Stimulated activated memory B cell treated with anti-CD40 and anti-IgM and Interleukin-4, amounts not matched to agents 10 μg/mL and 1 μg/mL and 100 μg/mL, for 72 hours (primary cell): ENCODE measurements around the gene UGT3A1.

Experiments used
- ATAC-seq: fragments of 150-1000 bp; cut with Tn5 transposase; 2 replicates; pipeline ENCODE4 v1.10.0; 2021
- H3K27ac Mint-ChIP-seq: one replicate; pipeline ENCODE4 v1.8.0; 2022; ENCODE audit warnings: mild to moderate bottlenecking, mixed read lengths
- H3K27me3 Mint-ChIP-seq: one replicate; pipeline ENCODE4 v1.8.0; 2022; ENCODE audit warnings: mixed read lengths
- H3K36me3 Mint-ChIP-seq: one replicate; pipeline ENCODE4 v1.8.0; 2022; ENCODE audit warnings: mixed read lengths
- H3K4me1 Mint-ChIP-seq: one replicate; pipeline ENCODE4 v1.8.0; 2022; ENCODE audit warnings: mixed read lengths
- H3K4me3 Mint-ChIP-seq: one replicate; pipeline ENCODE4 v1.8.0; 2022; ENCODE audit warnings: mild to moderate bottlenecking, moderate library complexity, mixed read lengths
- H3K9me3 Mint-ChIP-seq: one replicate; pipeline ENCODE4 v1.8.0; 2022; ENCODE audit warnings: mixed read lengths

The UGT3A1 gene

DNA sequence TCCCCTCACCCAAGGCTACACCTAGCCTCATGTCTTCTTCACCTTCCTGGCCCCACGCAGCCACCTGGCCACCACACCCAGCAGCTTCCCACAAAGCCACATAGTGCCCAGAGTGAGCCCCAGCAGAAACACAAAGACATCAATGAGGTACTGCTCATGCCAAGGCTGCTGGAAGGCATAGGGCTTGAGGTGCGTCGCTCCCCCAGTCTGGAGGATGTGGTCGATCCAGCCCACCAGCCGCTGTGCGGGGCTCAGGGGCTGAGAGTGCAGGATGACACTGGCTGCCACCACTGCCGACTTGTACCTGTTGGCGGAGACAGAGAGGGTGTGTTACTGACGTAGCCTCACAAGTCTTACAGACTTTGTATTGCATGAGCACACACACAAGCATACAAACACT, 37.0 kb downstream of the UGT3A1 start:
- Mint-ChIP-seq H3K27me3 (peaks cover 14% of the 10 kb centered on the region), H3K27ac (no peak overlapping the region), H3K9me3 (peaks cover 3% of the 10 kb centered on the region), H3K4me3 (no peak overlapping the region), H3K4me1 (no peaks in the 10 kb centered on the region), H3K36me3 (no peaks in the 10 kb centered on the region)
- no peak for ATAC-seq

DNA sequence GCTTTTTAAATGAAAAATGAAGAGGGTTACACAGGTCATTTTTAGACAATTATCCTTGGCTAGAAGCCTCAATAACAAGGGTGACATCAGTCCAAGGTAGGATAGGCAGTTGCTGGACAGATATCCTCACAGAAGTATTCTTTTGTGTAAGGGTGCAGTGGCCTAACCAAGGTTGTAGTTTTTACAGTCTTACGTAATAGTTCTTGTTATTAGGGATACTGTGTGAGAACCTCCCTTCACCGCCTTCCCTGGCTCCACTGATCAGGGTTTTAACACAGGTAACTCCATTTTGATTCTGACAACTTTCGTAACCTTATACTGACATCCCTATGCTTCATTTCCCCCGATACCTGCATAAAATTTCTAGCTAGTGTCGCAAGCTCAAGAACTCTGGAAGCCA, 44.1 kb downstream of the UGT3A1 start:
- H3K36me3 Mint-ChIP-seq: no peaks in the 10 kb centered on the region
- no peak overlapping the region for H3K27ac Mint-ChIP-seq
- ATAC-seq: no peak
- no peak overlapping the region for H3K4me3 Mint-ChIP-seq
- H3K27me3 Mint-ChIP-seq: no peaks in the 10 kb centered on the region
- no peaks in the 10 kb centered on the region for H3K4me1 Mint-ChIP-seq
- H3K9me3 Mint-ChIP-seq: peaks cover 5% of the 10 kb centered on the region

DNA sequence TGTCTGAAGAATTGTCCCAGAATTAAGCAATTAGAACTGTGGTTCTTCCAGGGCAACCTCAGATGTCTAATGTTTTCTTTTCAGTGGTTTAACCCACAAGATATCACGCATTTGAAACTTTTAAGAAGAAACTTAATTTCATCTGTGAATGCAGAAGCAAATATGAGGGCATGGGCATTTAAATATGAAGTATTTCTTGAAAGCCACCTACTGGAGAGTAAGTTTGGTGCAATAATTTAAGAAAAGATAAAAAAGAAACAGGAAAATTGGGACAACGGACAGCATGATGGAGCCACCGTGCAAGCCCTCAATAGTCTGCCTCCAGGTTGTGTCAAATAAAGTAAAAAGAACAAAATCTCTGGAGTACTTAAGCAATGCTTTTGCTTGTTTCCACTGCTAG, 51.6 kb downstream of the UGT3A1 start:
- Mint-ChIP-seq H3K4me3 (no peak overlapping the region), H3K27me3 (no peaks in the 10 kb centered on the region), H3K27ac (no peak overlapping the region), H3K9me3 (no peaks in the 10 kb centered on the region), H3K4me1 (no peaks in the 10 kb centered on the region), H3K36me3 (no peaks in the 10 kb centered on the region)
- ATAC-seq: no peak

DNA sequence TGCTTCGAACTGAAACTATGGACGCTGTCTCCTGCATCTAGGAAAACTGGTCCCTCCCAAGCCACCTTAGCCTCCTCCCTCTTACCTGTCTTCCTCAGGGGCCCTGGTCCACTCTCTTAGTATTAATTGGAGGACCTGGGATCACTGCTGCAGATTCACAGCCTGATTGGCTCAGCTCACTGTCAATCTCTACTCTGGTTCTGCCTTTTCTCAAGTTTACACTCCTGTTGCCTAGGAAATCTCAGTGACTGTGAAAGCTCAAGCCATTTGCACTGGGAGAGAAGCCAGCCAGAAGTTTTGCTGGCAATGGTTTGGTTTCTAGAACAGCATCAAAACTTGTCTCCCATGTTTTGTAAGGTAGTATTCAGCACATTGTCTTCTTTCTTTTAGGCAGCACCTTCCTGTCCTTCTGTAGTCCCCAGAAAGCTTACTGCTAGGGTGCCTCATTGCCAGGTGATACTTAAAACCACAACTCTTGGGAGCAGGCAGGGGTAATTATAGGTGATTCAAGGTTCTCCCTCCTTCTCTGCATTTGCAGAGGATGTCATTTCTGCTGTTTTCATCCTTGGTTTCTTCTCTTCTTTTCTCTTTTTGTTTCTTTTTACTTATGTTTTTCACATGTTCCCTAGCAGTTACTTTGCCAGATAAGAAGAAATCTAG, 52.5 kb downstream of the UGT3A1 start, which contains the start of gene CAPSL:
Gene CAPSL (minus strand): TSS at position 55 of the 660 bp plus-strand sequence. CDS start 17,502 bp downstream, outside the sequence.
- no peak for ATAC-seq
- Mint-ChIP-seq H3K4me3 (no peak within 1 kb of the TSS), H3K4me1 (no peaks in the 10 kb centered on the region), H3K9me3 (no peaks in the 10 kb centered on the region), H3K36me3 (no peaks in the 10 kb centered on the region), H3K27ac (no peak within 1 kb of the TSS), H3K27me3 (no peaks in the 10 kb centered on the region)

DNA sequence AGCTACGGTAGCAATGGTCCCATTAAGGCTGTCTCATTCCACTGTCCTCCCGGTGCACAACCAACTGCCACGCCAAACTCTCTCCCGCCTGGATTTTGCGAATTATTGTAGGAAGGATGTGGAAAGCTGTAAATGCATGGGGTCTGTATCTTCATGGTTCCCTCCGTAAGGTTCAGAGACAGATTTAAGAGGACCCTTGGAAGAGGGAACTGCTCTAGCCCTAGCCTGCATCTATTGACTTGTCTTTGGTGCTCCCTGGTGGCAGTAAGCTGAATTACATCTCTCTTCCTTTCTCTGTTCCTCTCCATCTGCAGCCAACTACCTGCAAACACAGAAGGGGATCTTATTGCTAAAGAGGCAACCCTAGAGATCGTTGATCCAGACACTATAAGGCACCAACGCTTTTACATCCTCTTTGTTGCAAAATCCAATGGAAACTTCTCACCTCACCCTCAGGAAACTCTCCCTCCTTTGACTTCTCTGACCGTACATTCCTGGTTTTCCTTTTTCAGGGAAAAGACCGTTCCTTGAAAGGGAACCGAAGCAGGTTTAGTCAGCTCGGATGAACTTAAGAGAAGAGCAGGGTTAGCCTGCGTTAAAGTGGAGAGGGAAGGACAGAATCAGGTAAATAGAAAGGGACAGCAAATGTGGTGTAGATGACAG, 64.7 kb downstream of the UGT3A1 start:
- Mint-ChIP-seq H3K27me3 (peaks cover 35% of the 10 kb centered on the region), H3K4me3 (no peak overlapping the region), H3K36me3 (no peaks in the 10 kb centered on the region), H3K9me3 (no peaks in the 10 kb centered on the region), H3K27ac (no peak overlapping the region), H3K4me1 (peaks cover 8% of the 10 kb centered on the region)
- ATAC-seq: peak; percentile 49

DNA sequence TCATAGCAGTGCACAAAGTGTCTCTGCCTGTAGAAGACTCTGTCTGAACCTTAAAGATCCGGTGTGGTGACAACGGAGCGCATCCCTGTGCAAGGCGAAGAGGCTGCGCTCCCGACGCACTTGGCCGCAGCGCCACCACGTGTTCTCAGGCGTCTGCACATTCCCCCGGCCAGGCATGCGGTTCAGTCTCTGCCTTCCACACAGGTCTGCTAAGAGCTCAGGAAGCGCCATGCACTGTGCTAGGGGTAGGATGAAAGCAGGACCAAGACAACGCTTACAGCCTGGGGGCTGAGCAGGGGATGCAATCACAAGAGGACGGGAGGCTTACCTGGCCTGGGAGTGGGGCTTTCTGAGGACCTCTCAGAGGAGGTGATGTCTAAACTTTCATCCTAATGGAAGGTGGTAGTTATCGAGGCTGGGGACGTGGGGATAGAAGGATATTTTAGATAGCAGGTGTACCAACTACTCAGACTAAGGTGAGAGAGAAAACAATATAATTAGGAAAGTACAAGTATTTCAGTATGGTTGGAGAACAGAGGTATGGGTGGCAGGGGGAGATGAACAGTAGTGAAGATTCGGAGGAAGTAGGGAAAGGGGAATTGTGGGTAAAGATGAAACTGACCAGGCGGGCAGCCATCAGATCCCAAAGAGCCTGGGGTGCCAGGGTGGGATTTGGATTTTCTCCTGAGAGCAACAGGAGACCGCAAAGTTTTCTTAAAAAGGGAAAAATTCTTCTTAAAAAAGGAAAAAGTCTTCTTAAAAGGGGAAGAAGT, 66.1 kb downstream of the UGT3A1 start:
- Mint-ChIP-seq H3K9me3 (no peaks in the 10 kb centered on the region), H3K27me3 (peaks cover 35% of the 10 kb centered on the region), H3K4me3 (no peak overlapping the region), H3K27ac (no peak overlapping the region), H3K36me3 (no peaks in the 10 kb centered on the region), H3K4me1 (peaks cover 8% of the 10 kb centered on the region)
- peak; percentile 49 for ATAC-seq

DNA sequence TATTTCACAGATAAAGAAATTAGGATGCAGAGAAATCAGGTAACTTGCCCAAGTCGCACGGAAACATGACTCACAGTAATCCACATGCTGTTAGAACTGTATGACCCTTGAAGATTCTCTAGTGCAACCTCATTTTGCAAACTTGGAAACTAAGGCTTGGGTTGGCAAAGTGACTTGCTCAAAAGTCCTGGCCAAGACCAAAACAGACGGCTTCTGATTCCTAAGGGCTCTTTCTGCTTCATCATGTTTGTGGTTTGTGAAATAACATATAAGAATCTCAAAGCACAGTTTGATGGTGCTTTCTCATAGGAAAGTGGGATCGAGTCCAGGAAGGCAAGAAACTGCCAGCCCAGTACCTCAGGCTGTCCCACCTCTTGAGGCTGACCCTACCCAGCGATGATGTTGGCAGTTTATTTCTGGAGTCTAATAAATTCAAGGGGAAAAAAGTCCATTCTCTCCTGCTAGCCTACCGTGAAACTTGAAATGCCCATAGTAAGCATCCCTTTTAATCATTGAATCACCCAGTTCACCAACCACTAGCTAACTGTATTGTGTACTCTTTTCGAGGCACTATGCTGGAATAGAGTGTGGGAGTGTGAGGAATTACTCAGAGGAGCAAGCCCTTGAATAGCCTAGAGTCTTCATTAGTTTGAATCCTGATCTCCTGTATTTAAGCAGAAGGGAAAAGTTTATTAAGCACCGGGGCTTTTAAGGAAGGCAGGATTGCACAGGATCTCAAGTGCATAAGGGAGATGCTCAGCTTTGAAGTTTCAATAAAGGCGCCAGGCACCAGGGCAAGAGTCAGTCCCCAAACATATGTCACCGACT, 66.9 kb downstream of the UGT3A1 start:
- peaks cover 8% of the 10 kb centered on the region for H3K4me1 Mint-ChIP-seq
- H3K4me3 Mint-ChIP-seq: no peak overlapping the region
- ATAC-seq: no peak

DNA sequence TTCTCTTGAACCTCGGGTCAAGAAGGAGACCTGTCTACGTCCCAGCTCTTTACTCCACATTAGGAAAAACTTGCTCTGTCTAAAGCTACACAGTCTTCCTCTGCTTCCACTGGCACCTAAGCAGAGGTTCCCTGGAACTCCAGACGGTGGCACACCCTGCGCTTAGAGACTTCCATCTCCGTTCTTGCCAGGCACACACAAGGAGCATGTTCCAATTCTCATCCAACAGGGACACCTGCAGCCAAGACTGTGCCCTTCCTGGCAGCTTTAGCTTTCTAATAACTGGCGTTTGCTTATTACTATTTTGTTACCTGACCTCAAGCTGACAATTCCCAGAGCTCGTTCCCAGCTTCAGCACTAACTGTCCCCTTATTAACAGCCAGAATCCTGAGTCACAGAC, 68.7 kb downstream of the UGT3A1 start:
- H3K4me1 Mint-ChIP-seq: peaks cover 8% of the 10 kb centered on the region
- H3K36me3 Mint-ChIP-seq: no peaks in the 10 kb centered on the region
- no peak overlapping the region for H3K4me3 Mint-ChIP-seq
- ATAC-seq: no peak
- H3K27ac Mint-ChIP-seq: no peak overlapping the region
- peaks cover 35% of the 10 kb centered on the region for H3K27me3 Mint-ChIP-seq
- H3K9me3 Mint-ChIP-seq: peaks cover 6% of the 10 kb centered on the region

More for the DNA sequence above, 66.9 kb downstream of the UGT3A1 start:
- peaks cover 35% of the 10 kb centered on the region for H3K27me3 Mint-ChIP-seq
- peaks cover 5% of the 10 kb centered on the region for H3K9me3 Mint-ChIP-seq
- H3K27ac Mint-ChIP-seq: no peak overlapping the region
- no peaks in the 10 kb centered on the region for H3K36me3 Mint-ChIP-seq

DNA sequence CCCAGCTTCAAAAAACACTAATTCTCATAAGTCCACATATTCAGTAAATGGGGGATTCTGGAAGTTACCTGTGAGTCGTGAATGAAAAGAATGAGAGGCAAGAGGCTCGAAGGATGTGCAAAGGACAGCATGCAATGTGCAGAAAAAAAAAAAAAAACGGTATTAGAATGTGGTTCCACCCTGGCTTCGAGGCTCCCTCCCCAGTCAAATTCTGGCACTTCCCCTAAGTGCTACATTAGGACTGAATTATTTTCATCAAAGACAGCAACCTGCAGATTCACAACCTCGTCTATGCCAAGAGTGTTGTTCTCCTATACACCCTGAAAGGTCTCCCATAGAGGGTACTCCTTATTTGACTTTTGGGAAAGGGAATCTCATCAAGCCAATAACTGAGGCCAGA, 69.3 kb downstream of the UGT3A1 start:
- no peaks in the 10 kb centered on the region for H3K36me3 Mint-ChIP-seq
- H3K9me3 Mint-ChIP-seq: peaks cover 6% of the 10 kb centered on the region
- no peak overlapping the region for H3K27ac Mint-ChIP-seq
- H3K4me1 Mint-ChIP-seq: peaks cover 8% of the 10 kb centered on the region
- ATAC-seq: no peak
- H3K4me3 Mint-ChIP-seq: no peak overlapping the region
- H3K27me3 Mint-ChIP-seq: peaks cover 34% of the 10 kb centered on the region

DNA sequence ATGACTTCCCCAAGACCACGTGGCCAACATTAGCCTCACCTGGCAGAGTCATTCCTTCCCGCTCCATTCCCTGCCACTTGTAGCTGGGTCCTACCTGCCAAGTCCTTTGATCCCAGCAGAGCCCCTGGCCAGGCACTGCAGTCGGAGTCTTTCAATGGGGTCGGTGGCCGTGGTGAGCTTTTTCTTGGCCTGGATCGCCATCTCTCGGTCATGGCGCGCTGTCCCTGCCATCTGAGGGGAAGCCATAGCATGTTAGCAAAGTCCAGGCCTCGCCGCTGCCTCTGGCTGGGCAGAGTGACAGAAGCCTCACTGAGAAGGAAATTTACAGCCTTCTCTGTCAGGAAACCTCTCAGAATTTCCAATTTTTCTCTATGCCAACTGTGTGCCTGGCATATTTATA, 70.3 kb downstream of the UGT3A1 start:
- Mint-ChIP-seq H3K4me1 (peaks cover 8% of the 10 kb centered on the region), H3K36me3 (no peaks in the 10 kb centered on the region), H3K9me3 (peaks cover 6% of the 10 kb centered on the region), H3K27ac (no peak overlapping the region), H3K4me3 (no peak overlapping the region), H3K27me3 (peaks cover 24% of the 10 kb centered on the region)
- no peak for ATAC-seq

DNA sequence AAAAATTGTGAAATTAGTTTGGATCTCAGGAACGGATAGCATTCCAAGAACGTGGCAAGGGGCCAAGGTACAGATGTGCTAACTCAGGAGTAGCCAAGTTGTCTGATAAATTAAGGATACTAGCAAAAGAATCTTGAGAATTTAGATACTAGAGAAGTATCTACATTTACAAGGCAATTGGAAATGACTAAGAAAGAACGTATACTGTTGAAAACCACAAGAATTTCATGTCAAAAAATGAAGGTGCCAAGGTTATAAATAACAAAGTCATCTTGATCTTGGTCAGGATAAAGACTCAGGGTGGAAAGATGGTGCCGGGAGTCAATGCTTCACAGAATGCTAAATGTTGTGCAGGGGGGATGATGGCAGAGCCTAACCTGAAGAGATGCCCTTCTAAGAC, 72.0 kb downstream of the UGT3A1 start:
- Mint-ChIP-seq H3K36me3 (no peaks in the 10 kb centered on the region), H3K4me1 (no peaks in the 10 kb centered on the region), H3K27me3 (peaks cover 10% of the 10 kb centered on the region), H3K4me3 (no peak overlapping the region), H3K27ac (no peak overlapping the region), H3K9me3 (peaks cover 6% of the 10 kb centered on the region)
- ATAC-seq: no peak

DNA sequence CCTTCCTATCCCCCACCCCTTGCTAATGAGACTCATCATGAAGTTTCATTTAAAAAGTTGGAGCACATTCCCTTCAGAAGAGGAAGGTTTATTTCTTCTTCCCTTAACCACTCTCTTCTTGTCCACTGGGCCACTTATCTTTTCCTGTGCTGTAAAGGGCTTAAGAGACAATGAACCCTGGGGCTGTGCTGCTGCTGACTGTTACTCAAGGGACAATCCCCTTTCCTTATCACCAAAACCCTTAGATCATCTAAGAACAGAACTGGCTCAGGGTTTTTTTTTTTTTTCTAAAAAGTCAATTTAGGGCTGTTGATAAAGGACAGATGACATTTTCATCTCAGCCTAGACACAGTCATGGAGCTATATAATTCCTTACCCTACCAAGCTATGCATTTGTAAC, 82.4 kb downstream of the UGT3A1 start:
- Mint-ChIP-seq H3K9me3 (no peaks in the 10 kb centered on the region), H3K27me3 (peaks cover 9% of the 10 kb centered on the region), H3K4me1 (no peaks in the 10 kb centered on the region), H3K4me3 (no peak overlapping the region), H3K36me3 (no peaks in the 10 kb centered on the region), H3K27ac (no peak overlapping the region)
- no peak for ATAC-seq

DNA sequence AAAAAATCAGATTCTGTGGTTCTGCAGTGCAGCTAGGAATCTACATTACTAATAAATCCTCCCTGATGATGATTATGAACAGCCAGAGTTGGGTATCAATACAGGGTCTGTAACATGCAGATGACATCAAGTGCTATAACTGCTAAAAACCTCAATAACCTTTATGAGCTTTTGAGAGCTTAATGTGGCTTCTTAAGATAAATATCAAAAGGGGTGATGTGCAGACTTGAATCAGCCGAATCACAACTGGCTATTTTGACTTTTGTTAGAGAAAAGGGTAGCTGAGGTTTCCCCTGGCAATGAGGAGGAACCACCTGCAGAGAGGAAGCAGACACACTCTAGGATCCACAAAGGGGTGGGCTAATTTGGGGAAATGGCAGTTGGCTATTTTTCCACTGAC, 83.0 kb downstream of the UGT3A1 start:
- H3K4me3 Mint-ChIP-seq: no peak overlapping the region
- no peak for ATAC-seq
- H3K27me3 Mint-ChIP-seq: peaks cover 9% of the 10 kb centered on the region
- H3K4me1 Mint-ChIP-seq: no peaks in the 10 kb centered on the region
- H3K9me3 Mint-ChIP-seq: no peaks in the 10 kb centered on the region
- H3K36me3 Mint-ChIP-seq: no peaks in the 10 kb centered on the region
- no peak overlapping the region for H3K27ac Mint-ChIP-seq

DNA sequence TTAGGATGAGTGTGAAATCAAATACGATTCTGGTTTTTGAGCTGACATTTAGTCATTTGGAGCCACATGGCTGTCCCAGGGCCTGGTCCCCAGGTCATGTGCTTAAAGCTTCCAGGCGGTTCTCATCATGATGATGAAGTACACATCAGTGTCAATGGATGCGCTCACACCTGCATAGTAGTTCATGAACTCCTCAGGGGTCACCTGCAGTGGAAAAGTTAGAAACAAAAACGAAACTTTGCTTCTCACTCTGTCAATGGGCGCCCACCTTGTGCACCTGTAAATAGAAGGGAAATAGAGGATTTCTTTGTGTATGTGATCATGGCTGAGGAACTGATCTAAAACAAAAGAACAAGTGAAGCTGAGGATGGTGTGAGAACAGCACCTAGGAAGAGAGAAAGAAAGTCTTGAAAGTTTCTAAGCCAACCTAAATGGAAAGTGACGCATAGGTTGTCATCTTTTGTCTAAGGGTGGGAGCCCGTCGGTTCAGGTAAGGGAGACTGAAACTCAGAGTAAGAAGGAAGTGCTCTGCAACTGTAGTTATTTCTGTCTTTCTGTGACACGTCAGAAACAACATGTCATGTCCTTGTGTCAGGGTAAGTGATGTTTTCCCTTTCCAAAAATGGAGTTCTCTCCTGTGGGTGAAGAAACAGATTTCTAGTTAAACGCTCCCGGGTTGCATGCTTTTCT, 86.6 kb downstream of the UGT3A1 start:
- H3K36me3 Mint-ChIP-seq: no peaks in the 10 kb centered on the region
- peaks cover 9% of the 10 kb centered on the region for H3K27me3 Mint-ChIP-seq
- ATAC-seq: peak; percentile 34
- no peak overlapping the region for H3K4me3 Mint-ChIP-seq
- no peak overlapping the region for H3K27ac Mint-ChIP-seq
- no peaks in the 10 kb centered on the region for H3K4me1 Mint-ChIP-seq
- H3K9me3 Mint-ChIP-seq: no peaks in the 10 kb centered on the region
